Ascending aorta (tissue), 2 donors: ENCODE results near the gene HCN3. TPM values are rescaled to one million over a fixed set of nuclear protein-coding genes. Genes with fewer than 3 reads are reported as not detected.

Source experiments
- DNase-seq, 2 donors: peaks; one replicate each; pipeline ENCODE4 v3.0.0-alpha.2; 2019; ENCODE audit warnings: low spot score in 2 of 2
- H3K27ac ChIP-seq, 2 donors: fragments of 200-600 bp; sonication (generic); one replicate each; pipeline ENCODE4 v1.5.1; 2016 to 2017; ENCODE audit warnings: mild to moderate bottlenecking in 1 of 2
- H3K27me3 ChIP-seq: fragments of 200-600 bp; sonication (generic); one replicate; pipeline ENCODE4 v1.5.1; 2017
- H3K36me3 ChIP-seq, 2 donors: fragments of 200-600 bp; sonication (generic); one replicate each; pipeline ENCODE4 v1.5.1; 2016
- H3K4me1 ChIP-seq, 2 donors: fragments of 200-600 bp; sonication (generic); one replicate each; pipeline ENCODE4 v1.5.1; 2016 to 2017; ENCODE audit warnings: mild to moderate bottlenecking in 1 of 2
- H3K4me3 ChIP-seq, 2 donors: fragments of 200-600 bp; sonication (generic); one replicate each; pipeline ENCODE4 v1.5.1; 2016 to 2017; ENCODE audit warnings: mild to moderate bottlenecking in 1 of 2
- H3K9me3 ChIP-seq, 2 donors: fragments of 200-600 bp; sonication (generic); one replicate each; pipeline ENCODE4 v1.5.1; 2016
- intact Hi-C: fragments of 100-400 bp; cut with DNase I; formaldehyde crosslinking; loops from one replicate; pipeline ENCODE4 v1.15.1; 2023
- total RNA-seq: library from RNA; depleted of rRNA; stranded (reverse); fragments of >200 nt; gene quantifications from one replicate; pipeline ENCODE4 v1.1.0, GENCODE V29; 2016
- TF ChIP-seq, protein P1 (sequence below), 3 experiments: fragments of 200-600 bp in 2 of 3; fragments of 450-650 bp in 1 of 3; sonication (generic) in 2 of 3; IDR thresholded peaks; one replicate each; pipeline ENCODE4 v1.5.1; 2016 to 2019; ENCODE audit warnings: antibody characterized with exemption in 3 of 3, mild to moderate bottlenecking in 1 of 3, moderate library complexity in 1 of 3

HCN3 gene
- total RNA-seq, 1 donor from 2014 or later, result 2.6 TPM

DNA sequence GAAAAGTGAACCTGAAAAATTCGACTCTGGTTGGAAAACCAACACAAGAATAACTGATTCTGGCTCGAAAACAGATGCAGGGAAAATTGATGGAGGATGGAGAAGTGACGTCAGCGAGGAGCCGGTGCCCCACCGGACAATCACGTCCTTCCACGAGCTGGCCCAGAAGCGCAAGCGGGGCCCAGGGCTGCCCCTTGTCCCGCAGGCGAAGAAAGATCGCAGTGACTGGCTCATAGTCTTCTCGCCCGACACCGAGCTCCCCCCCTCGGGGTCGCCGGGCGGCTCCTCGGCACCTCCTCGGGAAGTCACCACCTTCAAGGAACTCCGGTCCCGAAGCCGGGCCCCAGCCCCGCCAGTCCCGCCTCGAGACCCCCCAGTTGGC is 45.3 kb downstream of the HCN3 start:
- Histone ChIP-seq H3K27ac (peak overlapping the region; percentile 96 to 97), H3K4me3 (peak overlapping the region; percentile 74 to 89), H3K36me3 (peaks cover 10 to 20% of the 10 kb centered on the region in 2 donors), H3K9me3 (no peaks in the 10 kb centered on the region), H3K27me3 (no peaks in the 10 kb centered on the region), H3K4me1 (peaks cover 9 to 22% of the 10 kb centered on the region in 2 donors)
- DNase-seq, result peak in 1 of 2 donors; percentile 78
- TF ChIP-seq, protein P1, sequence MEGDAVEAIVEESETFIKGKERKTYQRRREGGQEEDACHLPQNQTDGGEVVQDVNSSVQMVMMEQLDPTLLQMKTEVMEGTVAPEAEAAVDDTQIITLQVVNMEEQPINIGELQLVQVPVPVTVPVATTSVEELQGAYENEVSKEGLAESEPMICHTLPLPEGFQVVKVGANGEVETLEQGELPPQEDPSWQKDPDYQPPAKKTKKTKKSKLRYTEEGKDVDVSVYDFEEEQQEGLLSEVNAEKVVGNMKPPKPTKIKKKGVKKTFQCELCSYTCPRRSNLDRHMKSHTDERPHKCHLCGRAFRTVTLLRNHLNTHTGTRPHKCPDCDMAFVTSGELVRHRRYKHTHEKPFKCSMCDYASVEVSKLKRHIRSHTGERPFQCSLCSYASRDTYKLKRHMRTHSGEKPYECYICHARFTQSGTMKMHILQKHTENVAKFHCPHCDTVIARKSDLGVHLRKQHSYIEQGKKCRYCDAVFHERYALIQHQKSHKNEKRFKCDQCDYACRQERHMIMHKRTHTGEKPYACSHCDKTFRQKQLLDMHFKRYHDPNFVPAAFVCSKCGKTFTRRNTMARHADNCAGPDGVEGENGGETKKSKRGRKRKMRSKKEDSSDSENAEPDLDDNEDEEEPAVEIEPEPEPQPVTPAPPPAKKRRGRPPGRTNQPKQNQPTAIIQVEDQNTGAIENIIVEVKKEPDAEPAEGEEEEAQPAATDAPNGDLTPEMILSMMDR (IDR thresholded peaks at IDR 0.05), result no peak
- intact Hi-C loops, result loop anchor here (2.0 to 5.0 kb wide), 4 partner anchors 114 to 240 kb away; partner anchors contain the start of genes ASH1L, MTX1 and SLC50A1

DNA sequence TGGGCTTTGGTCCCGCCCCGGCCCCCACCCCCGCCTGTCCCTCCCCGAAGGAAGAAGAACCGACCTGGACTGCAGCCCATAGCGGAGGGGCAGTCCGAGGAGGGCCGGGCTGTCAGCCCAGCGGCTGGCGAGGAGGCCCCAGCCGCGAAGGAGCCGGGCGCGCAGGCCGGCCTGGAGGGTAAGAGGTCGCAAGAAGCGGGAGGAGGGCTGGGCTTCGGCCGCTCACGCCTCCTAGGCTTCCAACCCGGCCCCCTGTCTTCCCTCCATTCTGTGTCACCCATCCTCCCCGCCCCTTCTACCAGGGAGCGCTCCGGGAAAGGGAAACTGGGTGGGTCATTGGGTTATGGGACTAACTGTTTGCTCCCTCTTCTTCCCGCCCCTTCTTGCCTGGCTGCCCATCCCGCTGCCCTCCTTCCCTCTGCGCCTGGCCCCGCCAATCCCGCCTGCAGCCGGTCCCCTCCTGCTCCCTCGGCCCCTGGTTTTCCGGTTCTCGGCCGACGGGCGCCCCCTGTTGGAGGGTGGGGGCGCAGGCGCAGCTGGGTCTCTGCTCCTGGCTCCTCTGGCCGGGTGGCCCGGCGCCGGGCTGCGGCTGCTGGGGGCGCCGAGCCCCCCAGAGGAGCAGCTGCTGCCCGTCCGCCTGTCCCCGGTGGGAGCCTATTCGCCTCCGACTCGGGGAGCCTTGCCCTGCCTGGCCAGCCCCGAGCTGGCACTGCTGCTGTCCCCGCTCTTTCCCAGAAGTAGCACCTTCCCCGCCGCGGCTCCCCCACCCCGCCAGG is 45.9 kb downstream of the HCN3 start:
- DNase-seq, result peak; percentile 86 to 97
- TF ChIP-seq, protein P1 (IDR thresholded peaks at IDR 0.05), result peak; percentile 96 to 98 (median 97)
- Histone ChIP-seq H3K27me3 (no peaks in the 10 kb centered on the region), H3K4me1 (peaks cover 9 to 22% of the 10 kb centered on the region in 2 donors), H3K9me3 (no peaks in the 10 kb centered on the region), H3K36me3 (peaks cover 16 to 20% of the 10 kb centered on the region in 2 donors), H3K4me3 (peak overlapping the region; percentile 74 to 89), H3K27ac (peak overlapping the region; percentile 96 to 97)
- intact Hi-C loops, result loop anchor here (1.0 to 5.0 kb wide), 6 partner anchors 46 to 240 kb away; partner anchors contain the start of genes ASH1L, HCN3, MTX1 and SLC50A1

DNA sequence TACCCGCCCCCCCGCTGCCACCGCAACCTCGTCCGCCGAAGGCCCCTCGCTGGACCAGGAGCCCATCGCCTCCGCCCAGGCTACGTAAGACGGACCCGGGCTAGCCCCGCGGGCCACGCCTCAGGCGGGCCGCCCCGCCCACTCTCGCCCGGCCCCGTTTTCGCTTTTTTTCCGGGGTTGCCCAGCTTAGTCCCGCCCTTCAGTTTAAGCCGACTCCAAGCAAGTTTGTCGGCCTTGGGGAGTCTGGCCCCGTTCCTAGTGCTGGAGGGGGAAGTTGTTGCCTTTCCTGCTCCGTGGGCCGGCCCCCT is 46.4 kb downstream of the HCN3 start:
- Histone ChIP-seq H3K36me3 (peaks cover 19 to 20% of the 10 kb centered on the region in 2 donors), H3K4me3 (peak overlapping the region; percentile 74 to 89), H3K4me1 (peaks cover 9 to 22% of the 10 kb centered on the region in 2 donors), H3K27me3 (no peaks in the 10 kb centered on the region), H3K27ac (peak overlapping the region; percentile 96 to 97), H3K9me3 (no peaks in the 10 kb centered on the region)
- DNase-seq, result peak; percentile 51 to 93
- intact Hi-C loops, result loop anchor here (1.0 to 5.0 kb wide), 9 partner anchors 15 to 287 kb away; partner anchors contain the start of genes ASH1L, ENTREP3, FDPS and HCN3
- TF ChIP-seq, protein P1 (IDR thresholded peaks at IDR 0.05), result no peak

DNA sequence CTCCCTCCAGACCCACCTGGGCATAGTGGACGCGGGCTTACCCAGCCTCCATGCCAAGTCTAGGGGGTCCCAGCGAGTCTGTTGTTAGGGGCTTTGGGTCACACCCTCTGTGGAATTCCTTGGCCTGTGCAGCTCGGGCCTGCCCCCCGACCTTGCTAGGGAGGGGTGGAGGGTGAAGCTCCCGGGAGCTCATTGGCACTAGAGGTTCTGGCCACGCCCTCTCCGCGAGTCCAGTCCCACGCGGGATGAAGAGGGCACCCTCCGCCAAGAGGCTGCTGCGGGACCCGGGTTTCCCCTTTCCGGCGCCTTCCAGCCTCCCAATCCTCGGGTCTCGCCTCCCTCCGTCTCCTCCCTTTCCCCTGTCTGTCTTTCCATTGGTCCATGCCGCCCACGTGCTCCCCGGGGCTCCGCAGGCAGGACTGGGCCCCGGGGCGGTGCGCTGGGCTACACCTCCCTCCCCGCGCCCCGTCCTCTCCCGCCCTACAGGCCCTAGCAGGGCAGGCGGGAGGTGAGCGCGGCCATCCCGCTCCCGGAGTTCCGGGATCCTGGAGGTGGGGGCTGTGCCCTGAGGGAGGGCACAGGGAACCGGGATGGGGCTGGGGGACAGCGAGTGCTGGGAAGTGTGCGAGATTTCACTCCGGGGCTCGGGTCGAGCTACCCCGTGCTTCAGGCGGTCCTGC is 46.9 kb downstream of the HCN3 start:
- intact Hi-C loops, result loop anchor here (1.0 to 5.0 kb wide), 4 partner anchors 16 to 286 kb away; partner anchors contain the start of genes ENTREP3, FDPS and MSTO1
- H3K36me3 ChIP-seq, result peaks cover 19 to 22% of the 10 kb centered on the region in 2 donors
- peak overlapping the region; percentile 96 to 97 for H3K27ac ChIP-seq
- no peaks in the 10 kb centered on the region for H3K9me3 ChIP-seq
- peak; percentile 88 to 97 for DNase-seq
- no peaks in the 10 kb centered on the region for H3K27me3 ChIP-seq
- peak overlapping the region; percentile 74 to 89 for H3K4me3 ChIP-seq
- peaks cover 9 to 22% of the 10 kb centered on the region in 2 donors for H3K4me1 ChIP-seq
- TF ChIP-seq, protein P1 (IDR thresholded peaks at IDR 0.05), result no peak

DNA sequence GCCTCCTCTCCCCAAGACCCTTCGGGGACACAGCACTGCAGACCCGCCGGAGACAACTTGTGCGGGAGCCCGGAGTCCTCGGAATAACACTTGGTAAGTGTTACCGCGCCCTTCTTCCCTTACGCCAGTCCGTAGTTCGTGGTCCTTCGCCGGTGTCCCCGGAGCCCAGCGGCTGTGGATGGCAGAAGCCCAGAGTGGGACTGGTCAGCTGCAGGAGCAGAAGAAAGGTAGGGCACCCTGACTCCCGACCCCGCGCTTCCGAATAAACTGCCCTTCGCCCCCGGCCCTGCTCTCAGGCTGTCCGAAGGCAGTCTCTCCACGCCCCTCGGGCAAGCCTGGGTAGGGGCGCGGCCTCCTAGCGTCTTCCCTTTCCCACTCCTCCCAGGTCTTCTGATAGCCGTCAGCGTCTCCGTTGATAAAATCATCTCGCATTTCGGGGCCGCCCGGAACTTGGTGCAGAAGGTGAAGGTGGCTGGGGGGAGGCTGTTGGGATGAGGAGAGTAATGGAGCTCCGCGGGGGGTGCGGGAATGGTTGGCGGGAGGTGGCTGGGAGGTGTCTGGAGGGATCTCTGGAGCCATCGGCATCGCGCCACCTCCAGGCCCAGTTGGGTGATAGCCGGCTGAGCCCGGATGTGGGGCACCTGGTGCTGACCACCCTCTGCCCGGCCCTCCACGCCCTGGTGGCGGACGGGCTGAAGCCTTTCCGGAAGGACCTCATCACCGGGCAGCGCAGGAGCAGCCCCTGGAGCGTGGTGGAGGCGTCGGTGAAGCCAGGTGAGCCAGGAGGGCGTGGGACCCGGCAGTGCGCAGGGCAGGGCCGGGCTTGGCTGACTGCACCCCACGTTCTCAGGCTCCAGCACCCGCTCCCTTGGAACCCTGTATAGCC is 47.7 kb downstream of the HCN3 start:
- TF ChIP-seq, protein P1 (IDR thresholded peaks at IDR 0.05), result peak in 2 of 3 experiments; percentile 31 to 33
- intact Hi-C loops, result loop anchor here (1.0 to 5.0 kb wide), 4 partner anchors 17 to 285 kb away; partner anchors contain the start of genes ENTREP3, FDPS and MSTO1
- no peaks in the 10 kb centered on the region for H3K27me3 ChIP-seq
- peak overlapping the region; percentile 96 to 97 for H3K27ac ChIP-seq
- peaks cover 25 to 29% of the 10 kb centered on the region in 2 donors for H3K36me3 ChIP-seq
- peak overlapping the region; percentile 74 to 89 for H3K4me3 ChIP-seq
- peak in 1 of 2 donors; percentile 72 for DNase-seq
- no peaks in the 10 kb centered on the region for H3K9me3 ChIP-seq
- H3K4me1 ChIP-seq, result peaks cover 9 to 22% of the 10 kb centered on the region in 2 donors
